NCI-H2196 (cell line): ENCODE measurements around the gene RBP5.

Experiments used
- DNase-seq: peaks from one replicate; lab custom pipeline; 2025; ENCODE audit not compliant: unreplicated experiment; lab: John Stamatoyannopoulos, UW

Gene RBP5

DNA sequence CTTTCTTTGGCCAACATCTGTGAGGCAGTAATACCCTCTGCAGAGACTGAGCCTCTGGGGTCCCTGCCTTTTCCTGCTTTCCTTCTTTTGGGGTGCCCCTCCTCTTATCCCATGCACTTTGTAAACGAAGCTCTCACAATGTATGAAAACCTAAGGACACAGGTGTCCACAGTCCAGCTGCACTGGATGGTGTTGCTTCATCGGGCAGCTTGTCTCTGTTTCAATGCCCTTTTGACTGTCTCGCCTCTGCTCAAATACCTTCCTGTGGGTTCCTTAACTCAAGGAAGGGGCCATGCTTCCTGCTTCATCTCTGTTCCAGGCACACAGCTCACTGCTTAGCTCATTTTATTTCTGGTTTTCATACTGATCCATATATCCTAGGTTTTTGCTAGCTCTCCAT lies 26.1 kb downstream of the RBP5 start:
- no peak for DNase-seq

GRCh38 chr12:7101694-7102131 lies 27.0 kb downstream of the RBP5 start:
- no peak for DNase-seq

DNA sequence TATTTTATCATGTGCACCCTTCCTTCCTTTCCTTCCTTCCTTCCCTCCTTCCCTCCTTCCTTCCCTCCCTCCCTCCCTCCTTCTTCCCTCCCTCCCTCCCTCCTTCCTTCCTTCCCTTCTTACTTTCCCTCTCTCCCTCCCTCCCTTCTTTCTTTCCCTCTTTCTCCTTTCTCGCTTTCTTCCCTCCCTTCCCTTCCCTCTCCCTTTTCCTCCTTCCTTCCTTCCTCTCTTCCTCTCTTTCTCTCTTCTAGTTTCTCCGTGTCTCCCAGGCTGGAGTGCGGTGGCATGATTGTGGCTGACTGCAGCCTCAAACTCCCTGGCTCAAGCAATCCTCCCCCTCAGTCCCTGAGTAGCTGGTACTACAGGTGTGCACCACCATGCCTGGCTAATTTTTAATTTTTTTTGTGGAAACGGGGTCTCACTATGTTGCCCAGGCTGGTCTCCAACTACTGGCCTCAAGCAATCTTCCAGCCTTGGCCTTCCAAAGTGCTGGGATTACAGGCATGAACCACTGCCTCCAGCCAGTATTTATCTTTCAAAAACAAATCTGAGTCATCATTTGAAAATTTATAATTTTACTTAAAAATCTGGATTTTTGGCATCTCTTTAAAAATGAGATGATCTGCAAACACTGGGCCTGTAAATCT lies 27.5 kb downstream of the RBP5 start:
- no peak for DNase-seq

DNA sequence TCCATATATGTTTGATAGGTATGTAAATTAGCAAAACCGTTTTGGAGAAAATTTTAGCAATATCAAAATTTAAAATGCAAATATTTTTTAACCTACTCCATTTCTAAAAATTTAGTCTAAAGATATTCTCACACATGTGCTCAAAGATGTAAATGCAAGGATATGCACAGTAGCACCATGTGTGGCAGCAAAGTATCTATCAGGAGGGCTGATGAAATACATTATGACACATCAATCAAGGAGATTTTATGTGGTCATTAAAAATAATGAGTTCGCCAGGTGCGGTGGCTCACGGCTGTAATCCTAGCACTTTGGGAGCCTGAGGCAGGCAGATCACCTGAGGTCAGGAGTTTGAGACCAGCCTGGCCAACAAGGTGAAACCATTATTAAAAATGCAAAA lies 28.4 kb downstream of the RBP5 start:
- DNase-seq, result no peak

DNA sequence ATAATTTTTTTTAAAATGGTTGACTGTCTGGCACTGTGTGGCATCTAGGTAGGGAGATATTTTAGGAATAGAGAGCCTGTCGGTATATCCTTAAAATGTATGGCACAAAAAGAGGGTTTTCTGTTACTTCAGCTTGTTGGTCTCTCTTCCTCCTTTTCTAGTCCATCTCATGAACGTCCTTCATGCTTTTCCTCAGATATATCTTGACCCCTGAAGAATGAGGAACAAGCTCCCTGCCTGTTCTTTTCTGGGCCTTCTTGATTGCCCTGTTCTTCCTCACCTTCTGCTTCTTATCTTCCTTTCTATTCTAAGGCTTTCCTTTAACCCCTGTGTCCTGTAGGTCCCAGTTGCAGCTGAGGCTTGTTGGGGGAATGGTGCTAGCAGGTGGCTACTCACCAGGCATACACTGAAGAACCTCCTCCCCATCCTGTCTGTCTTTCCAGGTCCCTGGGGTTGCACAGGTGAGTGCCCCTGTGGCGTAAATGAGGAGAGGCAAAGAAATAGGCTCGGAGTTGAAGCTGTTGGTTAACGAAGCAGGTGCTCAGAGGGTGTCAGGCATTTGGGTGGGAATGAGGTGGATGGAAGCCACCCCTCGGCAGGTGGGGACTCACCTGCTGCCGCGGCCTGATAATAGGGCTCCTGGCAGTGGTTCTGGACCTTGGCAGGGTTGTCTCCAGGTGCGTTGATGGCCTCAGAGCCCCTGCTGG lies 29.2 kb downstream of the RBP5 start:
- peak; percentile 6 for DNase-seq

- no peak for DNase-seq
Measured at GRCh38 chr12:7096979-7097378, 31.7 kb downstream of the RBP5 start.

- DNase-seq, result no peak
Measured at GRCh38 chr12:7096006-7096932, 32.4 kb downstream of the RBP5 start.

DNA sequence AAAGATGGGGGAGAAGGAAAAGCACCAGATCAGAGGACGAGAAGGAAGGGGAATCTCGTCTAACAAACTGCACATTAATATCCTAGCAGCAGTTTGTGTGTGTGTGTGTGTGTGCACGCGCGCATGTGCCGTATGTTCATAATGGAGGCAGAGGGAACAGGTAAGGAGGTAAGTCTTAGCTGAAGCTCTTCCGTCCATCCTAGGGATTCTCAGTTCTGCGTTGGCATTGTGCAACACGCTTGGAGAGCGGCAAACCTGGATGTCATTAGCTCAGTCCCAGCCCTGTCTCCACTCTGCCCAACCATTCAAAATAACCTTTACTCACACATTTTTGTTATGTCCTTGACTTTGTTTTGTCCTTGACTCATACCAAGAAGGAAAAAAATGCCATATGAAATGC lies 34.8 kb downstream of the RBP5 start:
- no peak for DNase-seq

GRCh38 chr12:7093486-7093885 lies 35.2 kb downstream of the RBP5 start:
- no peak for DNase-seq

DNA sequence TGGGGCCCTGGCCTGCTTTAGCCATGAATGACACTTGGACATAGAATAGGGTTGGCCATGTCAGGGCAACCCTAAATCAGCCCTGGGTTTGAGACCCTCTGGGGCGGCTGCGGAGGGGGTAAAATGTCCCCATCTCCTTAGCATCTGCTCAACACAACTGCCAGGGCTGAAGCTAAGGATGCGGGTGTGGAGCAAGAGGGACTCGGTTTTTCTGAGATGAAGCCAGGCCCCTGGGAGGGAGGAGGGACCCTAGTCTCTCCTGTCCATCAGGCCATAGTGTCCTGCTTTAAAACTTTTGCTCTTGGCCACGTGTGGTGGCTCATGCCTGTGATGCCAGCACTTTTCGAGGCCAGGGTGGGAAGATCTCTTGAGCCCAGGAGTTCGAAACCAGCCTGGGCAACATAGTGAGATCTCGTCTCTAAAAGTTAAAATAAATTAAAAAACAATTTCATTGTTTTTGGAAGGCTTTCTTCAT lies 35.7 kb downstream of the RBP5 start:
- no peak for DNase-seq

GRCh38 chr12:7092229-7092985 lies 36.3 kb downstream of the RBP5 start, which contains the start of gene C1R:
Gene C1R (minus strand): TSS chr12:7092445. CDS start chr12:7092388, 57 bp downstream.
- peak; percentile 21 for DNase-seq

DNA sequence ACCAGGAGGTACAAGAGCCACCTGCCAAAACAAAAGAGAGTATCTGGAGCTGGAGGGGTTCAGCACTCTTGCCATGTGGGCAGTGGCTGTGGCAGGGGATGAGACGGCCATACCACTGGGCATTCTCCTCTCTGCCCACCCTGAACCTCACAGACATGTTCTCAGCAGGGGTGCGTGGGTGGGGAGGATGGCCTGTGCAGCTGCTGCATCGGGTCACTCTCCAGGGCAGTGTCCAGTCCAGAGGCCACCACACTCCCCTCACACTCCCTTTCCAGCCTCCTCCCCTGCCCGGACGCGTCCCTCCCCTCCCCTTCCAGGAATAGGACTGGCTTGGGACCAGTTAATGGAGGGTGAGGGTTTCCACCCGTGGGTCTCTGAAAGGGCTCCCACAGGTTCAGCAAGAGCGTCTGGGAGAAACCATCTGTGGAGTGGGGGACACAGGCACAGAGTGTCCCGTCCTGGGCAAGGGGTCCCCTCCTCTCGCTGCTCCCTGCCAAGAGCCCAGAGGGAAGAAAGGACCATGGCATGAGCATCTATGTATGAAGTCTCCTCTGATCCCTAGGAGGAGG lies 36.9 kb downstream of the RBP5 start:
- DNase-seq, result no peak

DNA sequence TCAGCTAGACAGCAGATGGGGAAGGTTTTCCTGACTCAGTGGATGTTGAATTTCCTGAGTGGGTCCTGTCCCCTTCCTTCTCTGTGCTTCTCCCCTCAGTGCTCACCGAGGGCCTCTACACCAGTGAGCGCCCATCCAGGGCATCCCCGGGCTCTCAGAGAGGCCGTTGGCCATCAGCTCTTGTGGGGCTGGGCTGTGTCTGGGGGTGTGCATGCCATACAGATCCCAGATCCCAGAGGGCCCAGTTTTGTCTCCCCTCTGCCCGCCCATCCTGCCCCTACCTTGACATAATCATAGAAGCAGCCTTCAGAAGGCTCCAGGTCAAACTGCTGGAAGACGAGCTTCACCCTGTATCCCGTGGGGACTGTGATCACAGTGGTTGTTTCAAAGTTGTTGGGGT lies 37.5 kb downstream of the RBP5 start:
- DNase-seq, result no peak

DNA sequence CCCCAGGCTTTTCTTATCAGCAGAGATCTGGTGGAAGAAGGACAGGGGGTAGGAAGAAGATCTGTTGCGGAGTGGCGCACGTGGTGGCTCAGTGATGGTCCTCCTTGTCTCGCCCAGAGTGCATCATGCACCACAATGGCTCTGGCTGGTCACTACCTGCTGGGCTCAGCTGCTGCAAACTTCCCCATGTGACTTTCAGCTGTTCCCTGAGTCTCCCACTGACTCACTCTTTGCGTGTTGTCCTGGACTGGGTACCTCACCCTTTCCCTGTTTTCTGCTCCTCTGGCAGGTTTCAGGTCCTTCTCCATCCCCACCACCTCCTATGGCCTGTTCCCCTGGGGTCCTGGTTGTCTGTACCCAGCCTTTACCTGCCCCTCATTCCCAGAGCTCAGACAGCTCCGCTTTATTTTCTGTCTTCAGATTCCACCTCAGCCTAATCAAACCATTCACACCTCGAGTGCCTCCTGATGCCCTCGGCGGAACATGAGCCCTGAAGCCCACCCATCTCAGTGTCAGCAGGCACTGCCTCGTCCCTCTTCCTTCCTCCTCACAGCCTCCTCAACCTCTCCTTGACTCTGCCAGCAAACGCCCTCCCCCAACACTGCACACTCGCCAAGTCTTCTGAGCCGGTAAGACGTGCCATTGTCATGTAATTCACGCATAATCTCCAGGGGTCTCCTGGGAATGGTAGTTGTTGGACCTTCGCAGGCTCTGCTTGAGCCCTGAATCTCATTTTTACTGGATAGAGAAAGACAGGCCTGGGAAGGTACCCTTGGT lies 38.3 kb downstream of the RBP5 start:
- no peak for DNase-seq

GRCh38 chr12:7089196-7089871 lies 39.4 kb downstream of the RBP5 start:
- no peak for DNase-seq

GRCh38 chr12:7083125-7083524 lies 45.6 kb downstream of the RBP5 start:
- DNase-seq, result no peak

DNA sequence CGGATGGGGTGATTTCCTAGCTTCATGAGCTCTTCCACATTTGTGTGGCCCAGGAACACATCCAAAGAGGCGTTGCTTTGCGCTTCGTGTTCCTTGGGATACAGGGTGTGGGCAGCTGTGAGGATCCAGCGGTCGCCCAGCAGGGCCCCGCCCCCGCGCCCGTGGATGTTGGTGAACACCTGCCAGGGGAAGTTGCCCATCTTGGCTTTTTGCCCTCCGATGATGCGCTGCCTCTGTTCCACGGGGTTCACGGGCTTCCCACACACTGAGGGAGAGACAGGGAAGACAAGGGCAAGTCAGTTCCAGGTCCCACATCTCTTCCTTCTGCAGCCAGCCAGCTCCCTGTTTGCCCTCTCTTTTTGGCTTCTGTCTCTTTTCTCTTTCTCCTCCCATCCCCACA lies 47.7 kb downstream of the RBP5 start:
- DNase-seq, result no peak

GRCh38 chr12:7079826-7080125 lies 48.9 kb downstream of the RBP5 start:
- no peak for DNase-seq

DNA sequence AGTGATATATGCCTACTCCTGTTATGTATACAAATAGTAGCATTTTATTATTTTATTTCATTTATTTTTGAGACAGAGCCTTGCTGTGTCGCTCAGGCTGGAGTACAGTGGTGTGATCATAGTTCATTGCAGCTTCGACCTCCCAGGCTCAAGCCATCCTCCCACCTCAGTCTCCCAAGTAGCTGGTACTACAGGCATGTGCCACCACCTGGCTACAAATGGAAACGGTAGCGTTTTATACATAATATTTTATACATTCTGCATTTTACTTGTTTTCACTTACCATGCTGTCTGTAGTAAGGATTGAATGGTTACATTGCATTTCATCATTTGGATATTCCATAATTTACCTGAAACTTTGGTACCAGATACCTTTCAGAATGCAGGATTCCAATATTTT lies 50.5 kb downstream of the RBP5 start:
- no peak for DNase-seq
